Measurements from ENCODE around the gene FAM193A.
"Not testable (repeated sequence)": the region's sequence is repeated elsewhere in the genome, so short reads cannot be mapped to it uniquely, and the experiment has no call there.

Gene FAM193A

GRCh38 chr4:2515830-2516550 lies 20.5 kb upstream of the FAM193A start:
- no peak for DNase-seq

GRCh38 chr4:2516635-2517034 lies 19.8 kb upstream of the FAM193A start:
- DNase-seq, result no peak

GRCh38 chr4:2526559-2526958 lies 9.9 kb upstream of the FAM193A start:
- no peak for DNase-seq

- DNase-seq, result no peak
These were observed 1.5 kb upstream of the FAM193A start for GRCh38 chr4:2534904-2535375.

GRCh38 chr4:2535376-2536192 lies 863 bp upstream of the FAM193A start:
- DNase-seq, result no peak

- no peak for DNase-seq
These were observed 774 bp downstream of the FAM193A start for GRCh38 chr4:2537011-2537830.

GRCh38 chr4:2543580-2544191 lies 7.2 kb downstream of the FAM193A start:
- not testable (repeated sequence) for DNase-seq

- no peak for DNase-seq
These were observed 9.0 kb downstream of the FAM193A start for GRCh38 chr4:2545321-2546013.

GRCh38 chr4:2546286-2546823 lies 9.9 kb downstream of the FAM193A start:
- no peak for DNase-seq

- not testable (repeated sequence) for DNase-seq
These were observed 10.7 kb downstream of the FAM193A start for GRCh38 chr4:2546961-2547691.

GRCh38 chr4:2551118-2551517 lies 14.7 kb downstream of the FAM193A start:
- DNase-seq, result no peak

GRCh38 chr4:2552806-2553205 lies 16.4 kb downstream of the FAM193A start:
- no peak for DNase-seq

GRCh38 chr4:2558301-2558700 lies 21.9 kb downstream of the FAM193A start:
- no peak for DNase-seq

GRCh38 chr4:2560167-2560566 lies 23.7 kb downstream of the FAM193A start:
- no peak for DNase-seq

- DNase-seq, result no peak
These were observed 29.1 kb downstream of the FAM193A start for GRCh38 chr4:2565533-2565932.

GRCh38 chr4:2570036-2570435 lies 33.6 kb downstream of the FAM193A start:
- DNase-seq, result no peak

GRCh38 chr4:2570551-2571222 lies 34.2 kb downstream of the FAM193A start:
- DNase-seq, result no peak

- no peak for DNase-seq
These were observed 35.6 kb downstream of the FAM193A start for GRCh38 chr4:2572076-2572475.

- no peak for DNase-seq
These were observed 36.4 kb downstream of the FAM193A start for GRCh38 chr4:2572866-2573265.

- no peak for DNase-seq
These were observed 37.6 kb downstream of the FAM193A start for GRCh38 chr4:2574009-2574408.

- DNase-seq, result no peak
These were observed 38.4 kb downstream of the FAM193A start for GRCh38 chr4:2574863-2575262.

All from NCI-H1694 (cell line).